NCI-H526 (cell line): ENCODE data around the gene SSX4.
"Not testable (repeated sequence)": the region's sequence is repeated elsewhere in the genome, so short reads cannot be mapped to it uniquely, and the experiment has no call there.

Source experiments
- DNase-seq, 2 experiments: peaks; one replicate each; lab custom pipeline; 2025; lab: John Stamatoyannopoulos, UW

Gene SSX4, protein sequence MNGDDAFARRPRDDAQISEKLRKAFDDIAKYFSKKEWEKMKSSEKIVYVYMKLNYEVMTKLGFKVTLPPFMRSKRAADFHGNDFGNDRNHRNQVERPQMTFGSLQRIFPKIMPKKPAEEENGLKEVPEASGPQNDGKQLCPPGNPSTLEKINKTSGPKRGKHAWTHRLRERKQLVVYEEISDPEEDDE

GRCh38 chrX:48383239-48383638 lies at the start of gene SSX4:
TSS of gene SSX4 (plus strand) at chrX:48383539. CDS start at chrX:48384054, 515 bp downstream.
- DNase-seq, result not testable (repeated sequence)

- DNase-seq, result not testable (repeated sequence)
Measured at GRCh38 chrX:48346059-48346458, 37.3 kb upstream of the SSX4 start.

GRCh38 chrX:48356315-48357094 lies 26.8 kb upstream of the SSX4 start, which contains the start of gene SSX3:
TSS of gene SSX3 (minus strand) at chrX:48356703. CDS start at chrX:48355249, 1,454 bp downstream.
- DNase-seq, result not testable (repeated sequence)

- DNase-seq, result no peak
Measured at GRCh38 chrX:48357681-48358080, 25.7 kb upstream of the SSX4 start.

- not testable (repeated sequence) for DNase-seq
Measured at GRCh38 chrX:48359281-48359680, 24.1 kb upstream of the SSX4 start.

DNA sequence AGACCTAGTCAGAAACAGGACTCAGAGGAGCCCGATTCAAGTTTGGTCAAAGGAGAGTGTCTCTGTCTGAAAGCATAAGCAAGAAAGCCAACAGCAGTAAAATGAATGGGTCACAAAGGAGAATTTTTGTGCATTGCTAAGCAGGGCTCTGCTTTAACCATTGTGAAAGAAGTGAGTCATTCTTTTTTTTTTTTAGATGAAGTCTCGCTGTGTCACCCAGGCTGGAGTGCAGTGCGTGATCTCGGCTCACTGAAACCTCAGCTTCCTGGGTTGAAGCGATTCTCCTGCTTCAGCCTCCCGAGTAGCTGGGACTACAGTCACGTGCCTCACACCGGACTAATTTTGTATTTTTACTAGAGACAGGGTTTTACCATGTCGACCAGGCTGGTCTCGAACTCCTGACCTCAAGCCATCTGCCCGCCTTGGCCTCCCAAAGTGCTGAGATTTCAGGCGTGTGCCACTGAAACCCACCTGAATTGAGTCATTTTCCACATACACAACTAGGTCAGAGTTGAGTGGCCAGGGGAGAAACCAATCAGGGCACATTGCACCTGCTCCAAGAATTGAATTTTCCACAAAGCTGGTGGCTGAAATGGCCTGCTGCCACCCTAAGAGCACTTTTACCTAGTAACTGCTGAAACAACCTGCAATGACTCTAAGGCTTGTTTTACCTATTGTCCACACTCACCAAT lies 15.5 kb upstream of the SSX4 start:
- not testable (repeated sequence) for DNase-seq

GRCh38 chrX:48370408-48370807 lies 12.9 kb upstream of the SSX4 start:
- not testable (repeated sequence) for DNase-seq

DNA sequence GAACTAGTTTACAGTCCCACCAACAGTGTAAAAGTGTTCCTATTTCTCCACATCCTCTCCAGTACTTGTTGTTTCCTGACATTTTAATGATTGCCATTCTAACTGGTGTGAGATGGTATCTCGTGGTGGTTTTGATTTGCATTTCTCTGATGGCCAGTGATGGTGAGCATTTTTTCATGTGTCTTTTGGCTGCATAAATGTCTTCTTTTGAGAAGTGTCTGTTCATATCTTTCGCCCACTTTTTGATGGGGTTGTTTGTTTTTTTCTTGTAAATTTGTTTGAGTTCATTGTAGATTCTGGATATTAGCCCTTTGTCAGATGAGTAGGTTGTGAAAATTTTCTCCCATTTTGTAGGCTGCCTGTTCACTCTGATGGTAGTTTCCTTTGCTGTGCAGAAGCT lies 13.6 kb downstream of the SSX4 start:
- not testable (repeated sequence) for DNase-seq

DNA sequence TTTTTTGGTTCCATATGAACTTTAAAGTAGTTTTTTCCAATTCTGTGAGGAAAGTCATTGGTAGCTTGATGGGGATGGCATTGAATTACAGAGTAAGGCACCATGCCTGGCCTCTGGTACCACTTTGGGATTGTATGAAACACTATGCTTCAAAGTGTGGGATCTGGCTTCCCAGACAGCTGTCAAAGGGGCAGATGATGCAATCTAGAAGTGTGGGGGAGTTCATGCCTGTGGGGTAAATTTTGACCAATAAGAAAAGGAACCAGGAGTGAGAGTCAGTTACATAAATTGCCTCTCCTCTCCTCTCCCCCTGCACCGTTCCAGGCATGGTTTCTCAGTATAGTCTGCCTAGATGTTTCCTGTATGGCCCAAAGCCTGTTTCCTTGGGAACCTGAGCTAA lies 14.5 kb downstream of the SSX4 start:
- DNase-seq, result not testable (repeated sequence)

- DNase-seq, result not testable (repeated sequence)
Measured at GRCh38 chrX:48411860-48412259, 28.5 kb downstream of the SSX4 start, which contains the start of gene SSX4B. TSS of gene SSX4B (minus strand) at chrX:48411960. CDS start at chrX:48411372, 588 bp downstream.

DNA sequence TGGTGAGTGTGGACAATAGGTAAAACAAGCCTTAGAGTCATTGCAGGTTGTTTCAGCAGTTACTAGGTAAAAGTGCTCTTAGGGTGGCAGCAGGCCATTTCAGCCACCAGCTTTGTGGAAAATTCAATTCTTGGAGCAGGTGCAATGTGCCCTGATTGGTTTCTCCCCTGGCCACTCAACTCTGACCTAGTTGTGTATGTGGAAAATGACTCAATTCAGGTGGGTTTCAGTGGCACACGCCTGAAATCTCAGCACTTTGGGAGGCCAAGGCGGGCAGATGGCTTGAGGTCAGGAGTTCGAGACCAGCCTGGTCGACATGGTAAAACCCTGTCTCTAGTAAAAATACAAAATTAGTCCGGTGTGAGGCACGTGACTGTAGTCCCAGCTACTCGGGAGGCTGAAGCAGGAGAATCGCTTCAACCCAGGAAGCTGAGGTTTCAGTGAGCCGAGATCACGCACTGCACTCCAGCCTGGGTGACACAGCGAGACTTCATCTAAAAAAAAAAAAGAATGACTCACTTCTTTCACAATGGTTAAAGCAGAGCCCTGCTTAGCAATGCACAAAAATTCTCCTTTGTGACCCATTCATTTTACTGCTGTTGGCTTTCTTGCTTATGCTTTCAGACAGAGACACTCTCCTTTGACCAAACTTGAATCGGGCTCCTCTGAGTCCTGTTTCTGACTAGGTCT lies 43.8 kb downstream of the SSX4 start:
- not testable (repeated sequence) for DNase-seq

DNA sequence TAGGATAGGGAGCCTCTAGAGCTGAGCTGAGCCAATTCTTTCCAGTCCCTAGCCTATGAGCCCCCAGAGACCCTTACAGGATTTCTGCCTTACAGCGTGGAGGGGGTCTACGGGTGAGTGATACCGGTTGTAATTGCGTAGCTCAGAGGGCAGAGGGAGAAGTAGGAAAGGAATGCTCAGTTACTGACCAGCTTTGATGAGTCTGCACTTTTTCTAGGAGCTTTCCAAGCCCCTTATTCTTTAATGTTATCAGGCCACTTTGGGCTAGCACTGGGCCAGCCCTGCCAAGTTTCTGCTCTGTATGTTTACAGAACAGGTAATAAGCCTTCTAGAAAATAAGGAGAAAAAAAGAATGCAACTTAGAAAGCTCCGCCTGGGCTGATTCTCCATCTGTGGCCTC lies 46.3 kb downstream of the SSX4 start:
- not testable (repeated sequence) for DNase-seq

DNA sequence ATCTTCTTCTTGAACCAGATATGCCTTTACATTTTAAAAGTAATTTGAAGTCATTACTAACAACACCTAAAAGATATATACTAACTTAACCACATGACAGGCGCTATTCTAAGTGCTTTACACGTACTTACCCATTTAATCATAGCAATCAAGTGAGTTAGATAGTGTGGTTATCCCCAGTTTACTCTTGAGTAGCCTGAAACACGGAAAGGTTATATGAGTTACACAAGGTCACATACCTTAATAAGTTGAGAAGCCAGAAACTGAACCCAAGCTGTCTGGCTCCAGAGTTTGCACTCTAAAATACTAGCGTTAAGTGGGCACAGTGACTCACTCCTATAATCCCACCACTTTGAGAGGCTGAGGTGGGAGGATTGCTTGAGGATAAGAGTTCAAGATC lies 46.8 kb downstream of the SSX4 start:
- DNase-seq, result not testable (repeated sequence)

- DNase-seq, result not testable (repeated sequence)
Measured at GRCh38 chrX:48433713-48434112, 50.4 kb downstream of the SSX4 start.
